Large intestine (tissue), 3 donors: ENCODE results near the gene LGALS12. TPM values are rescaled to one million over a fixed set of nuclear protein-coding genes. Genes with fewer than 3 reads are reported as not detected.

Experiments used
- DNase-seq, 2 donors: peaks; one replicate each; pipeline versions ENCODE4 v3.0.0 to v3.0.0-alpha.2; 2013
- H3K27ac ChIP-seq: one replicate; pipeline ENCODE4 v1.5.1; 2013; ENCODE audit warnings: low read length
- H3K27me3 ChIP-seq: 2 replicates; pipeline ENCODE4 v1.6.1; 2013; ENCODE audit warnings: low read length; ENCODE audit not compliant: control insufficient read depth, insufficient read depth
- H3K36me3 ChIP-seq: 2 replicates; pipeline ENCODE4 v1.6.1; 2013; ENCODE audit warnings: low read length; ENCODE audit not compliant: control insufficient read depth, insufficient read depth
- H3K4me1 ChIP-seq: one replicate; pipeline ENCODE4 v1.6.1; 2013; ENCODE audit warnings: low read length; ENCODE audit not compliant: control insufficient read depth, insufficient read depth
- H3K4me3 ChIP-seq: one replicate; pipeline ENCODE4 v1.5.1; 2013; ENCODE audit warnings: low read length
- H3K9me3 ChIP-seq: one replicate; pipeline ENCODE4 v1.6.1; 2013; ENCODE audit warnings: mild to moderate bottlenecking, low read depth, low read length, moderate library complexity; ENCODE audit not compliant: control insufficient read depth
- WGBS: methylation state at CpG from one replicate; pipeline ENCODE4 v1.1.5; 2013; ENCODE audit warnings: low lambda C conversion rate; ENCODE audit not compliant: insufficient coverage; 5-methylcytosine and 5-hydroxymethylcytosine counted together
- polyA plus RNA-seq: library from polyadenylated mRNA; unstranded; fragments of 120-200 nt; gene quantifications from one replicate; pipeline ENCODE4 v1.2.1, GENCODE V29; 2013

LGALS12 gene
- polyA plus RNA-seq, 1 donor, result 0.13 TPM

DNA sequence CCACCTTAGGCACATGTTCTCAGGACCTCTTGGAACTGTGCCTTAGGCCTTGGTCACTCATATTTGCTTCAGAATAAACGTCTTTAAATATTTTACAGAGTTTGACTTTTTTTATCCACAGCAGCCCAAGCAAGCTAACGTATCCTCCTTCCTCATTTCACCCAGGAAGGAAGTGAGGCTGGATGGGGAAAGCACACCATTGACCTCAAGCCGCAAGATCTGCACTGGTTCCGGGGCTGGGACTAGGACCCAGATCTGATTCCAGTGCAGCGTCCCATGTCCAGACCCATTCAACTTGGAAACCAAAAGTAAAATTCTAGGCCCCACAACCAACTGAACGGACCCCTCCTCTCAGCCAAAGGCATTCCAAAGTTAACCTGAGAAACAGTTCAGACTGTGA, 2.4 kb upstream of the LGALS12 start:
- WGBS, result no CpG with 5 or more reads among the region's 6 CpGs
- peaks cover 3% of the 10 kb centered on the region for H3K9me3 ChIP-seq
- H3K27me3 ChIP-seq, result no peaks in the 10 kb centered on the region
- DNase-seq, result no peak
- H3K4me1 ChIP-seq, result no peaks in the 10 kb centered on the region
- H3K4me3 ChIP-seq, result no peak overlapping the region
- H3K36me3 ChIP-seq, result no peaks in the 10 kb centered on the region
- H3K27ac ChIP-seq, result no peak overlapping the region

DNA sequence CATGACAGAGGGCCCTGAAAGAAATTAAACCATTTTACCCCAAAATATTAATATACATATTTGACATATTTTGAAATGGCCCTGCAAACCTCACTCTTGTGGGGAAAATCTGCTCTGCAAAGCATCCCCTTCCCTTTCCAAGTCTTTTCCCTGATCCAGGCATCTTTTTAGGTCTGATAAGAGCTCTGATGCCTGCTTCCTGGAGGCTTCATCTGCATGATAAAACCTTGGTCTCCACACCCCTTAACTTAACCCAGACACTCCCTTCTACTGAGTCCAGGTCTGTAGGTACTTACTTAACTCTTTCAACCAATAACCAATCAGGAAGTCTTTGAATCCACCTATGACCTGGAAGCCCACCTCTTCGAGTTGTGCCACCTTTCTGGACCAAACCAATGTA, 1.8 kb upstream of the LGALS12 start:
- no peaks in the 10 kb centered on the region for H3K36me3 ChIP-seq
- H3K9me3 ChIP-seq, result peaks cover 3% of the 10 kb centered on the region
- H3K4me3 ChIP-seq, result no peak overlapping the region
- DNase-seq, result no peak
- H3K4me1 ChIP-seq, result no peaks in the 10 kb centered on the region
- H3K27ac ChIP-seq, result no peak overlapping the region
- H3K27me3 ChIP-seq, result no peaks in the 10 kb centered on the region
- no CpG with 5 or more reads among the region's 1 CpG for WGBS

DNA sequence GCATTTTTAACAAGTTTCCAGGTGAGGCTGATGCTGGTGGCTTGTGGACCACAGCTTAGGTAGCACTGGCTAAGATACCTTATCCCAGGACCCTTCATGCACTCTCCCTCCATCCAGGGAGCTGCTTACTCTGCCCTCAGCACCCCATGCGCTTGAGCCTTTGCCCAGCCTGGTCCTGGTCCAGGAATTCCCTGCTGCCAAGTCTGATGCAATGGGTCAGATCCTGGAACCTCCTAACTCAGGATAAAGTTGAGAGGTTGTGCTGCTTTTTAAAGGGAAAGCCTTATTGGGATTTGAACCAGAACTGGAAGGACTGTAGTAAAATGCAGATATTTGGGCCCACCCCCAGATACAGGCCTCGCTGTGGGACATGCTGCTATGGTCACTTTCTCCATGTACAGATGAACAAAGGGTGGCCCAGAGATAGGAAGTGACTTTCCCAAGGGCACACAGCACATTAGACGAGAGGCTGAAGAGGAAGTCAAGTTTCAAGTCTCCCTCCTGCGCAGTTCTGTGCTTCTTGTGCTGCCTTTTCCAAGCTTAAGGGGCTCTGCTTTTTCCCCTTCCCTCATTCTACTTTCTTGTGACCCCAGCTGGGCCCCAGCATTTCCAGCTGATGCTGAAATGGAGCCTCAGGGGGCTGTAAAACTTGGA, 824 bp upstream of the LGALS12 start:
- Histone ChIP-seq H3K36me3 (no peaks in the 10 kb centered on the region), H3K27me3 (no peaks in the 10 kb centered on the region), H3K4me3 (no peak overlapping the region), H3K27ac (no peak overlapping the region), H3K9me3 (no peaks in the 10 kb centered on the region), H3K4me1 (no peaks in the 10 kb centered on the region)
- no CpG with 5 or more reads among the region's 4 CpGs for WGBS
- no peak for DNase-seq

DNA sequence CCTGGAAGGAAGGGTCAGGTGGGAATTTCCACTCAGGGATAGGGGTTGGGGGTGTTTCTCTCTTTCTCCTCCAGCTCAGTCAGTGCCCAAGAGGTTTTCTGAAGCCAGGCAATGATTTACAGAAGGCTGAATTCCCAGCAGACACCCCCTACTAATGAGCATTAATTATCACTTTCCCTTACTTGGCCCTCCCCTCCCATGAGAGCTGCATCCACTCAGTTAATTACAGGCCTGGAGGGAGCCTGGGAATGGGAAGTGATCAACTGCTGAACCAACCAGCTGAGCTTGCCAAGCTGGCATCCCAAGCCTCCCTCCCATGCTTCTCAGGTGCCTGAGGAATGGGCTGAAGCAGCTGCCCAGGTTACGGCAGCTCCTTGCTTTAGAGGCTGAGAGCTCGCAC, 992 bp downstream of the LGALS12 start:
- no peak for DNase-seq
- WGBS, result no CpG with 5 or more reads among the region's 2 CpGs

DNA sequence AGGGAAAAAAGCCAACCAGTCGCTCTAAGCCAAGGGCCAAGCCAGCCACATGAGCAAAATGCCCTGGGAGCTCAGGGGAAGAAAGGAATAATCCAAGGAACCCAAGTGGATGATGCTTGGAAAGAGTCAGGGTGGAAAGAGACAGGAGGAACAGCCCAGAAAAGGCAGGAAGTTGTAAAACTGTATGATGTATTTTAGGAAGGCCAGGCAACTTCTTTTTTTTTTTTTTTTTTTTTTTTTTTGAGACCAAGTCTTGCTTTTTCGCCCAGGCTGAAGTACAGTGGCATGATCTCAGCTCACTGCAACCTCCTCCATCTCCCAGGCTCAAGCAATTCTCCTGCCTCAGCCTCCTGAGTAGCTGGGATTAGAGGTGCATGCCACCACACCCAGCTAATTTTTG, 1.6 kb downstream of the LGALS12 start:
- no peaks in the 10 kb centered on the region for H3K9me3 ChIP-seq

More for the DNA sequence above, 992 bp downstream of the LGALS12 start:
- Histone ChIP-seq H3K4me1 (no peaks in the 10 kb centered on the region), H3K27me3 (no peaks in the 10 kb centered on the region), H3K36me3 (no peaks in the 10 kb centered on the region), H3K9me3 (no peaks in the 10 kb centered on the region), H3K27ac (no peak overlapping the region), H3K4me3 (no peak overlapping the region)

DNA sequence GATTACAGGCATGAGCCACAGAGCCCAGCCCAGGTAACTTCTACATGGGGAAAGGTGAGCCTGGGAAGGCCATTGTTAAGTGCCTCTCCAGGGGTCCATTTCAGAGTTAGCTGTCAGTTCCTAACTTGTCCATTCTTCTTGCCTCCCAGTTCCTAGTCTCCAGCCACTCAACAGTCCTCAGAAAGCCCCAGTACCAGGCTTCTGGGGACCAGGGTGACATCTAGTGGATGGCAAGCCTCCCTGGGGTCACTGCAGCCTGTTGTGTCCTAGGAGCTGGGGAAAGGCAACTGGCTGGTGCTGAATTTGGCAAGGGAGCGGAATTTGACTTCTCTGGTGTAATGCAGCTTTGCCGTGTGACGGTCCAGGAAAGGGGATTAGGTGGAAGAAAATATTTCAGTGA, 2.1 kb downstream of the LGALS12 start:
- WGBS, result 67% methylated on average over 2 of the region's 3 CpGs
- Histone ChIP-seq H3K4me3 (no peak overlapping the region), H3K36me3 (no peaks in the 10 kb centered on the region), H3K9me3 (no peaks in the 10 kb centered on the region), H3K27ac (no peak overlapping the region), H3K4me1 (no peaks in the 10 kb centered on the region), H3K27me3 (no peaks in the 10 kb centered on the region)
- peak in 1 of 2 donors; percentile 29 for DNase-seq

More for the DNA sequence above, 1.6 kb downstream of the LGALS12 start:
- H3K27ac ChIP-seq, result no peak overlapping the region
- WGBS, result 86% methylated on average over 1 of the region's 2 CpGs
- H3K4me1 ChIP-seq, result no peaks in the 10 kb centered on the region
- no peak overlapping the region for H3K4me3 ChIP-seq
- H3K27me3 ChIP-seq, result no peaks in the 10 kb centered on the region
- no peaks in the 10 kb centered on the region for H3K36me3 ChIP-seq
- DNase-seq, result no peak

DNA sequence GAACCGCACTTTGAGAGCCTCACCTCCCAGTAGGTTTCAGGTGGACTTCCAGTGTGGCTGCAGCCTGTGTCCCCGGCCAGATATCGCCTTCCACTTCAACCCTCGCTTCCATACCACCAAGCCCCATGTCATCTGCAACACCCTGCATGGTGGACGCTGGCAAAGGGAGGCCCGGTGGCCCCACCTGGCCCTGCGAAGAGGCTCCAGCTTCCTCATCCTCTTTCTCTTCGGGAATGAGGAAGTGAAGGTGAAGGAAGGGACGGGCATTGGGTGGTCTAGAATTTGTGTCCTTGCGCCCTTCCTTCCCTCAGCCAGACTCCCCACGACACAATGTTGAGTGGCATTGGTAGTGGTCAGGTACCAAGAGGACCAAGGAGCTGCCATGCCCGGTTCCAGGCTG, 2.9 kb downstream of the LGALS12 start:
- Histone ChIP-seq H3K4me1 (no peaks in the 10 kb centered on the region), H3K27me3 (no peaks in the 10 kb centered on the region), H3K9me3 (no peaks in the 10 kb centered on the region), H3K36me3 (no peaks in the 10 kb centered on the region), H3K27ac (no peak overlapping the region), H3K4me3 (no peak overlapping the region)
- no CpG with 5 or more reads among the region's 12 CpGs for WGBS
- no peak for DNase-seq

DNA sequence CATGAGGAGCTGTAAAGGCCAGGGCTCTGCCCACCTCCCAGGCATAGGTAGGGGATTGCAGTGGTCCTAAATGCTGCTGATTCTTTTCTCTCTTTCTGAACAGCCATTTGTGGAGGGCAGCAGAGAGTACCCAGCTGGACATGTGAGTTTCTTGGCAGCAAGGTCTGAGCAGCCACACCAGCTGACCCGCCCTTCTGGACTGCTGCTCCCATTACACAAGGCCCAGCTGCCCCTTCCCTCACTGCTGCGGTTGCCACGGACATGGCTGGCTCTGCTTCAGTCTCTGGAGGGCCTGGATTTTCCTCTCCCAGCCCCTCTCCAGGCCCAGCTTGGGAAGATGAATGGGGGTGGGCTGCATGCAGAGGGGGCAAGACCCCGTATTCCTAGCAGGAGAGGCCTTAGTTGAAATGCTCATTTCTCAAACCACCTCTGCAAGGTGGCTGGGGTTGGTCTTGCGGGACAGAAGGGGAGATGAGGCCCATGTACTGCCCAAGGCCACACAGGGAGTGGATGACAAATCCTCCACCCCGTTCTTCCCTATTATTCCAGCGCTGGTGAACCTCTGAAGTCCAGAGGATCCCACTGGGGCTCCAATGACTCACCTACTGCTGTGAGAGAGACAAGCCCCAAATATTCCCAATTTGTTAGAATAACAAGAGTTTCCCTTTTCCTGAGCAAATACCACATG, 4.6 kb downstream of the LGALS12 start:
- Histone ChIP-seq H3K36me3 (no peaks in the 10 kb centered on the region), H3K4me1 (no peaks in the 10 kb centered on the region), H3K4me3 (no peak overlapping the region), H3K27me3 (no peaks in the 10 kb centered on the region), H3K27ac (no peak overlapping the region), H3K9me3 (no peaks in the 10 kb centered on the region)
- no CpG with 5 or more reads among the region's 7 CpGs for WGBS
- DNase-seq, result no peak

DNA sequence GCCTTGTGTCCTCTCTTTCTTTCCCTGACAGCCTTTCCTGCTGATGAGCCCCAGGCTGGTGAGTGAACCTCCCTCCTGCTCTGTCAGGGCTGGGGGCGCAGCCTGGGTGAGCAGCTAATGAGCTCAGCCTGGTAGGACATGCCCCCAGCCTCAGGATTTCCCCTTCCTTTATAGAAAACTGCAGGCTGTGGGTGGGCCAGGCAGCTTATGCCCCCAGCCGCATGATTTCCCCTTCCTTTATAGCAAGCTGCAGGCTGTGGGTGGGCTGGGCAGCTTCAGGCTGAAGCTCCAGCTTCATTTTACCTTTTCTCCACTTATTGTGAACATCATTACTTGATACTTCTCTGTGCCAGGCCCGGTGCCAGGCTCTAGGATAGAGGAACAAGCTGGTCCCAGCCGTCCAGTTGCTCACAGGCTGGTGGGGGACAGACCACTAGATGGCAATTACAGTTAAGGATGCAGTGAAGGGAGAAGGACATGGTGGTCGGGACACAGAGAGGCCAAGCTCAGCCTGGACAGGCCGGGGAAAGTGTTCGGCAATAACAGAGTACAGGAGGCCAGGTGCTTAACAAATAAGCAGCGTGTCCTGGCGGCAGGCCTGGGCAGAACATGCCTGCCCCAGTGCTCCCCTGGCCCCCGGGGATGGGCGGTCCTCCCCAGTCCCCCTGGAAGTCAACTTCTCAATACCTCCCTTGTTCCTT, 5.3 kb downstream of the LGALS12 start:
- Histone ChIP-seq H3K4me1 (no peaks in the 10 kb centered on the region), H3K36me3 (no peaks in the 10 kb centered on the region), H3K9me3 (no peaks in the 10 kb centered on the region), H3K27ac (no peak overlapping the region), H3K27me3 (no peaks in the 10 kb centered on the region), H3K4me3 (no peak overlapping the region)
- no peak for DNase-seq
- WGBS, result no CpG with 5 or more reads among the region's 11 CpGs

DNA sequence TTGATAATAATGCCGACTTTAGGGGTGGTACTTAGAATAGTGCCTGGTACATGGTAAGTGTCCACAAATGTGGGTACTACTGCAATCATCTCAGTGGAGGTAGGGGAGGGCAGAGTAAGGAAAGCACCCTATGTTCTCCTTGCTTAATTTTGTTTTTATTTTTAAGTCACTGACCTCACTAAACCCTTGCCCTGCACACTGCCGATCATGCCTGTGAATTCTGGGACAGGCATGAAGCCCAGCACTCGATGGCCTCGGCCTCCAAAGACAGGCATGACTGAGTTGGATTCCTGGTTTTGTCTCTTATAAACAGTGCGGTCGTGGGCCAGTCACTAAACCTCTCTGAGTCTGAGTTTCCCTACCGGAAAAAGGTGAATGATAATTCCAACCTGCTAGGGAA, 6.9 kb downstream of the LGALS12 start:
- Histone ChIP-seq H3K9me3 (no peaks in the 10 kb centered on the region), H3K27ac (no peak overlapping the region), H3K4me1 (no peaks in the 10 kb centered on the region), H3K4me3 (no peak overlapping the region), H3K27me3 (no peaks in the 10 kb centered on the region), H3K36me3 (no peaks in the 10 kb centered on the region)
- DNase-seq, result no peak
- no CpG with 5 or more reads among the region's 7 CpGs for WGBS
